ENCODE results near the gene LACTB. TPM values are rescaled to one million over a fixed set of nuclear protein-coding genes. Genes with fewer than 3 reads are reported as not detected.

The LACTB gene
- total RNA-seq, 1 donor from 2014 or later, result 4.6 TPM

DNA sequence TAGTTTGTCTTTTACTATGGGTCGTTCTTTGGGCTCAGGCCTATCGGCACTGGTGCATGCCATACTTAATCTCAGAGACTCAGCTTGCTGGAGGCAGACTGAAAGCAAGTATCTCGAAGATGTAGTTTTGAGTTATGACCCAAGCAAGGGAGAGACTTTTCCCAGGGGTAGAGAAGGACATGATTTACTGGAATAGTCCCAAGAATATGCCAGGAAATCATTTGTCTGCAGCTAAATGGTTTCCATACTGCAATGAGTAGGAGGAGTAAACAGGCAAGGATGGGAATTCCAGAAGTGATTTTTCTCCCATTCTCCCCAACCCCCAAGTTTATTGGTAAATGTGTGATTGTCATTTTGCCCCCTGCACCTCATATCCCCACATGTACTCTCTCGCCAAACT, 35.4 kb upstream of the LACTB start:
- Histone ChIP-seq H3K36me3 (no peaks in the 10 kb centered on the region), H3K27me3 (no peaks in the 10 kb centered on the region), H3K4me1 (no peaks in the 10 kb centered on the region), H3K4me3 (no peak overlapping the region), H3K9me3 (no peaks in the 10 kb centered on the region), H3K27ac (no peak overlapping the region)
- TF ChIP-seq, protein P1, sequence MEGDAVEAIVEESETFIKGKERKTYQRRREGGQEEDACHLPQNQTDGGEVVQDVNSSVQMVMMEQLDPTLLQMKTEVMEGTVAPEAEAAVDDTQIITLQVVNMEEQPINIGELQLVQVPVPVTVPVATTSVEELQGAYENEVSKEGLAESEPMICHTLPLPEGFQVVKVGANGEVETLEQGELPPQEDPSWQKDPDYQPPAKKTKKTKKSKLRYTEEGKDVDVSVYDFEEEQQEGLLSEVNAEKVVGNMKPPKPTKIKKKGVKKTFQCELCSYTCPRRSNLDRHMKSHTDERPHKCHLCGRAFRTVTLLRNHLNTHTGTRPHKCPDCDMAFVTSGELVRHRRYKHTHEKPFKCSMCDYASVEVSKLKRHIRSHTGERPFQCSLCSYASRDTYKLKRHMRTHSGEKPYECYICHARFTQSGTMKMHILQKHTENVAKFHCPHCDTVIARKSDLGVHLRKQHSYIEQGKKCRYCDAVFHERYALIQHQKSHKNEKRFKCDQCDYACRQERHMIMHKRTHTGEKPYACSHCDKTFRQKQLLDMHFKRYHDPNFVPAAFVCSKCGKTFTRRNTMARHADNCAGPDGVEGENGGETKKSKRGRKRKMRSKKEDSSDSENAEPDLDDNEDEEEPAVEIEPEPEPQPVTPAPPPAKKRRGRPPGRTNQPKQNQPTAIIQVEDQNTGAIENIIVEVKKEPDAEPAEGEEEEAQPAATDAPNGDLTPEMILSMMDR (IDR thresholded peaks at IDR 0.05), result no peak
- intact Hi-C loops (cut with DNase I), result no loop called here
- no peak for DNase-seq (ENCODE audit: low spot score in 2 of 2)

DNA sequence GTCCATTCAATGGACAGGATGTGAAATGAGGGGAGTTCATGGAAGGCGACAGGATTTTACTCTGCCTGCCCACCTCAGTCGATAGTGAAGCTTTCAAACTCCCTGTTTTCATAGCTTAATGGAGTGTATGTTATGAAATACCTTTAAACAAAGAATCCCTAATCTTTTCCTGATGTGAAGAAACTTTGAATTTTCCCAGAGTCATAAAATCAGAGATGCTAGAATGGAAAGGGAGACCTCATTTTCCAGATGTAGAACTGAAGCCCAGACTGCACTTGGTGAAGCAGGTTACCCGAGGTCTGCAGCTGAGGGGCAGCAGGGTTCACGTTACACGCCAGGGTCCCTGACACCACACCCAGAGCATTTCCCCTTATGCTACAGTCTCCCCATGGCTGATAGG, 34.7 kb upstream of the LACTB start:
- Histone ChIP-seq H3K4me1 (no peaks in the 10 kb centered on the region), H3K27me3 (no peaks in the 10 kb centered on the region), H3K36me3 (no peaks in the 10 kb centered on the region), H3K27ac (no peak overlapping the region), H3K9me3 (no peaks in the 10 kb centered on the region), H3K4me3 (no peak overlapping the region)
- DNase-seq (ENCODE audit: low spot score in 2 of 2), result no peak
- TF ChIP-seq, protein P1 (IDR thresholded peaks at IDR 0.05), result no peak
- intact Hi-C loops (cut with DNase I), result no loop called here

DNA sequence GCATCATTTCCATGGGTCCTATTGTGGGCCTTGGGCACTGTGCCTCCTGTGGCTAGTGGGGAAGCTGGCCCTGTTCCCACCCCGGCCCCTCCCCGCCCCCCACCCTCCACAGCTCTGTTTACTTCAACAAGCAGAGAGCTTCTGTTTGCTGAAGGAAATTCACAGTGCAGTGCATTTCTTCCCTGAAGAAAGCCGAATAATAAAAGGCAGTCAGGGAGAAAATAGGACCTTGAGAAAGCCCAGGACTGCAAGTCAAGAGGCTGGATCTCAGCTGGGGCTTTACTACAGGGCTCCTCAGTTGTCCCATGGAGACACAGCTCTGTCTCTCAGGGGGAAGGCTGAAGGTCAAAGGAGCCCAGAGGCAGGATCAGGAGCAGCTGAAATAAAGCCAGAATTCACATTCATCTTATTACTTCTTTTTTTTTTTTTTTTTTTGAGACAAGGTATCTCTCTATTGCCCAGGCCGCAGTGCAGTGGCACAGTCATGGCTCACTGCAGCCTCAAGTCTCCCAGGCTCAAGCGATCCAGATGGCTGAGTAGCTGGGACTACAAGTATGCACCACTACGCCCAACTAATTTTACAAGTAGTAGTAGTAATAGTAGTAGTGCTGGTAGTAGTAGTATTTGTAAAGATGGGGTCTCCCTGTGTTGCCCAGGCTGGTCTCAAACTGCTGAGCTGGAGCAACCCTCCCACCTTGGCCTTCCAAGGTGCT, 33.0 kb upstream of the LACTB start:
- Histone ChIP-seq H3K36me3 (no peaks in the 10 kb centered on the region), H3K9me3 (no peaks in the 10 kb centered on the region), H3K4me1 (peaks cover 0 to under 1% of the 10 kb centered on the region in 2 donors), H3K27ac (no peak overlapping the region), H3K4me3 (no peak overlapping the region), H3K27me3 (no peaks in the 10 kb centered on the region)
- TF ChIP-seq, protein P1 (IDR thresholded peaks at IDR 0.05), result no peak
- intact Hi-C loops (cut with DNase I), result no loop called here
- DNase-seq (ENCODE audit: low spot score in 2 of 2), result no peak

DNA sequence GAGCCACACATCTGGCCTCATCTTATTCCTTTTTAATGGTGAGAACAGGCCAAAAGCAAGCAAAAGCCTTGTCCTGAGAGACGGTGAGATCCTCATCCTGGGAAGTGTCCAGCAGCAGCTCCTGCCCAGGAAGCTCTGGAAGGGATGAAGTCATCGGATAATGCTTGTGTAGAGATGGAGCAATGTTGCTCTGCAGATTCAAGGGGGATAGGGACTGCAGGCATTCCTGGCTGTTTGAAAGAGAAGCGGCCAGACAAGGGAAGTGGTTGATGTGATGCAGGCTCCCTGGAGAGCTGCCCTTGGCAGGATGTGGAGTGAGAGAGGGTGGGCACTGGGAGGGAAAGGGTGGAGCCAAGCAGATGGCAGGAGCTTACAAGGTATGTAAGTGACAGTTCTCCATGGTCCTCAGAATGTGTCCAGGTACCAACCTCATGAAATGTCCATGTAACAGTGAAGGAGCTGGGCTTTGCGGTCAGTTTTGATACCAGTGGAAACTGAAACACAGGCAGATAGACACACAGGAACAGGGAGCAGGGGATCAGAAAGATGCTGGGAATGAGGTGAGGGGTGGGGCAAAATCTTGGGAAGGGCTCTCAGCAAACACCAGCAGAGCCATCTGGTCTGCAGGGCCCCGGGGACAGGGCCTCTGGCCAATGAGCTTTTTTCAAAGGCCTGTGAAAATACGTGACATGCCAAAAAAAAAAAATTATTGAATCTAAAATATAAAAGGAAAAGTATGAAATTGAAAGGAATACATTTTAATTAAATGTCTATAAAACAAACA, 32.2 kb upstream of the LACTB start:
- Histone ChIP-seq H3K36me3 (no peaks in the 10 kb centered on the region), H3K27me3 (no peaks in the 10 kb centered on the region), H3K27ac (no peak overlapping the region), H3K4me1 (peaks cover 0 to 5% of the 10 kb centered on the region in 2 donors), H3K4me3 (no peak overlapping the region), H3K9me3 (no peaks in the 10 kb centered on the region)
- TF ChIP-seq, protein P1 (IDR thresholded peaks at IDR 0.05), result no peak
- intact Hi-C loops (cut with DNase I), result no loop called here
- no peak for DNase-seq (ENCODE audit: low spot score in 2 of 2)

DNA sequence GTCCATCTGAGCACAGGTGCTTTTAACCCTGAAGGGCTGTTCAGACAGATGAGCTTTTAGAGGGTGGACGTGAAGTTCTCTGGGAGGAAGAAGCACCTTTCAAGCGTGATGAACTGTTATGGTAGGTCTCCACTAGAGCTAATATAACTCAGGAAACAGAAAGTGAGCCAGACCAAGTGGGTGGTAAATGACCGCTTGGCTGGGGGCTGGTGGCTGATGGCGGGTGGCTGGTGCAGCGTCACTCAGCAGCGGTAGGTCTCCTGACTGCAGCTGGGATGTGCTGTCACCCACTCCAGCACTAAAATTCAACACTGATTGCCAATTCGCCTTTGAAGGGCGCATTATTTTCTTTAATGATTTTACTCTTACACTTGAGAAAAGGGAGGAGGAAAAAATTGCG, 31.2 kb upstream of the LACTB start:
- DNase-seq (ENCODE audit: low spot score in 2 of 2), result no peak
- TF ChIP-seq, protein P1 (IDR thresholded peaks at IDR 0.05), result no peak
- H3K4me1 ChIP-seq, result peaks cover 0 to 5% of the 10 kb centered on the region in 2 donors
- H3K9me3 ChIP-seq, result no peaks in the 10 kb centered on the region
- H3K27ac ChIP-seq, result no peak overlapping the region
- intact Hi-C loops (cut with DNase I), result no loop called here
- H3K27me3 ChIP-seq, result no peaks in the 10 kb centered on the region
- H3K4me3 ChIP-seq, result no peak overlapping the region
- no peaks in the 10 kb centered on the region for H3K36me3 ChIP-seq

Measured in ascending aorta (tissue), 2 donors.